SU-DHL-6 (cell line): ENCODE data around the gene ATP2A1.
"Not testable (repeated sequence)": the region's sequence is repeated elsewhere in the genome, so short reads cannot be mapped to it uniquely, and the experiment has no call there.

Source experiments
- H2AFZ ChIP-seq: fragments of 200-600 bp; sonication (generic); 2 replicates; pipeline ENCODE4 v1.6.1; 2014; ENCODE audit warnings: low read depth, mild to moderate bottlenecking, moderate library complexity, mixed read lengths, antibody characterized with exemption, low read length; ENCODE audit not compliant: severe bottlenecking
- H3F3A ChIP-seq: fragments of 200-600 bp; shearing (Covaris generic); 2 replicates; pipeline ENCODE4 v1.6.0; 2016; ENCODE audit warnings: antibody characterized with exemption, mild to moderate bottlenecking; ENCODE audit not compliant: insufficient read depth
- H3K27ac ChIP-seq: fragments of 200-600 bp; sonication (generic); 2 replicates; pipeline ENCODE4 v1.5.1; 2016; ENCODE audit warnings: low read depth, mild to moderate bottlenecking, low read length, moderate library complexity, mixed read lengths
- H3K27me3 ChIP-seq: fragments of 200-600 bp; sonication (generic), shearing (Covaris generic); 2 replicates; pipeline ENCODE4 v1.6.0; 2014; ENCODE audit warnings: mild to moderate bottlenecking, low read length
- H3K36me3 ChIP-seq: fragments of 200-600 bp; sonication (generic); 2 replicates; pipeline ENCODE4 v1.6.1; 2014; ENCODE audit warnings: mild to moderate bottlenecking, low read length, mixed read lengths
- H3K4me2 ChIP-seq: fragments of 300-600, 200-600 bp; shearing (Covaris generic), sonication (generic); 2 replicates; pipeline ENCODE4 v1.6.0; 2014; ENCODE audit warnings: low read length, low read depth, mild to moderate bottlenecking; ENCODE audit not compliant: poor library complexity, severe bottlenecking
- H3K4me3 ChIP-seq: fragments of 200-600 bp; sonication (generic); 2 replicates; pipeline ENCODE4 v1.5.1; 2014; ENCODE audit warnings: antibody characterized with exemption, low read length, mild to moderate bottlenecking, mixed read lengths; ENCODE audit not compliant: insufficient read depth, poor library complexity, severe bottlenecking
- H3K79me2 ChIP-seq: fragments of 200-600 bp; sonication (generic); 2 replicates; pipeline ENCODE4 v1.6.1; 2014; ENCODE audit warnings: mild to moderate bottlenecking, low read length, moderate library complexity; ENCODE audit not compliant: insufficient read depth
- H3K9ac ChIP-seq: fragments of 200-600 bp; sonication (generic); 2 replicates; pipeline ENCODE4 v1.7.0; 2014; ENCODE audit warnings: mild to moderate bottlenecking, low read length
- H3K9me2 ChIP-seq: fragments of 200-600 bp; sonication (generic); replicated peaks from 2 replicates; pipeline ENCODE4 v1.6.1; 2014; ENCODE audit warnings: low read length; ENCODE audit not compliant: insufficient read depth
- H3K9me3 ChIP-seq: fragments of 200-600 bp; sonication (generic); 2 replicates; pipeline ENCODE4 v1.6.1; 2014; ENCODE audit warnings: low read length, mixed read lengths; ENCODE audit not compliant: insufficient read depth
- H4K20me1 ChIP-seq: fragments of 200-600 bp; sonication (generic); 2 replicates; pipeline ENCODE4 v1.6.1; 2014; ENCODE audit warnings: low read depth, mild to moderate bottlenecking, antibody characterized with exemption, low read length, moderate library complexity, mixed read lengths
- CTCF ChIP-seq: fragments of 200-600 bp; sonication (generic); IDR thresholded peaks from one replicate; pipeline ENCODE4 v1.5.1; 2017; ENCODE audit warnings: antibody characterized with exemption, mild to moderate bottlenecking, low read length, moderate library complexity; ENCODE audit not compliant: insufficient read depth, poor library complexity, severe bottlenecking
- EZH2phosphoT487 ChIP-seq: fragments of 200-600 bp; sonication (generic), shearing (Covaris generic); conservative IDR thresholded peaks from 2 replicates; pipeline ENCODE4 v1.6.1; 2018; ENCODE audit warnings: mild to moderate bottlenecking, antibody characterized with exemption, low read length, moderate library complexity, mixed read lengths

ATP2A1 gene

GRCh38 chr16:28938721-28939120, 60.4 kb downstream of the ATP2A1 start:
- no peaks in the 10 kb centered on the region for H3K9me2 ChIP-seq
- no peaks in the 10 kb centered on the region for H3K27me3 ChIP-seq
- H3K9ac ChIP-seq, result no peak overlapping the region
- H3F3A ChIP-seq, result peaks cover 8% of the 10 kb centered on the region; the same call in 1 of the 2 replicates
- H4K20me1 ChIP-seq, result no peaks in the 10 kb centered on the region
- H3K27ac ChIP-seq, result no peak overlapping the region
- no peak overlapping the region for H3K4me3 ChIP-seq
- no peak overlapping the region for H2AFZ ChIP-seq
- peaks cover 5% of the 10 kb centered on the region; the same call in 1 of the 2 replicates for H3K36me3 ChIP-seq
- H3K9me3 ChIP-seq, result no peaks in the 10 kb centered on the region
- TF ChIP-seq CTCF, result no peak
- TF ChIP-seq EZH2phosphoT487, result no peak
- no peak overlapping the region for H3K4me2 ChIP-seq
- no peaks in the 10 kb centered on the region for H3K79me2 ChIP-seq

GRCh38 chr16:28939825-28940224, 61.5 kb downstream of the ATP2A1 start:
- H4K20me1 ChIP-seq, H3K9me3 ChIP-seq, H3K9me2 ChIP-seq, H3K4me2 ChIP-seq, H2AFZ ChIP-seq, H3K27me3 ChIP-seq, H3K79me2 ChIP-seq, H3K9ac ChIP-seq, H3F3A ChIP-seq, H3K36me3 ChIP-seq, H3K4me3 ChIP-seq, H3K27ac ChIP-seq: not testable (repeated sequence)

GRCh38 chr16:28943281-28943680, 65.0 kb downstream of the ATP2A1 start:
- Histone ChIP-seq H3K9me3 (no peaks in the 10 kb centered on the region), H4K20me1 (no peaks in the 10 kb centered on the region), H3K4me3 (no peak overlapping the region), H3K27me3 (no peaks in the 10 kb centered on the region), H3K36me3 (no peaks in the 10 kb centered on the region), H3F3A (peaks cover 13% of the 10 kb centered on the region), H3K79me2 (no peaks in the 10 kb centered on the region), H2AFZ (no peak overlapping the region), H3K9ac (no peak overlapping the region), H3K27ac (no peak overlapping the region), H3K9me2 (no peaks in the 10 kb centered on the region), H3K4me2 (no peak overlapping the region)
- no peak for TF ChIP-seq EZH2phosphoT487

GRCh38 chr16:28946681-28947080, 68.4 kb downstream of the ATP2A1 start:
- Histone ChIP-seq H3K9me2 (no peaks in the 10 kb centered on the region), H4K20me1 (no peaks in the 10 kb centered on the region), H3K9me3 (no peaks in the 10 kb centered on the region), H3F3A (peaks cover 10% of the 10 kb centered on the region), H3K27me3 (no peaks in the 10 kb centered on the region), H3K4me2 (no peak overlapping the region), H2AFZ (no peak overlapping the region), H3K4me3 (no peak overlapping the region), H3K9ac (no peak overlapping the region), H3K27ac (no peak overlapping the region), H3K36me3 (no peaks in the 10 kb centered on the region), H3K79me2 (peaks cover 8% of the 10 kb centered on the region)
- TF ChIP-seq EZH2phosphoT487, result no peak
- TF ChIP-seq CTCF, result no peak
